Upper lobe of left lung (tissue), 6 donors: ENCODE measurements around the gene DDX18. TPM values are rescaled to one million over a fixed set of nuclear protein-coding genes. Genes with fewer than 3 reads are reported as not detected.
"Not testable (repeated sequence)": the region's sequence is repeated elsewhere in the genome, so short reads cannot be mapped to it uniquely, and the experiment has no call there.

Source experiments
- ATAC-seq, 2 donors: fragments of 200-7000 bp; cut with Tn5 transposase; one replicate each; pipeline ENCODE4 v1.9.1; 2022; ENCODE audit warnings: mild to moderate bottlenecking in 2 of 2, moderate library complexity in 2 of 2; ENCODE audit not compliant: low FRiP score in 2 of 2
- DNase-seq, 2 donors: peaks; one replicate each; pipeline ENCODE4 v3.0.0-alpha.2; 2019 to 2020
- H3K27ac ChIP-seq, 4 donors: fragments of 200-600 bp; sonication (generic); one replicate each; pipeline ENCODE4 v1.5.1; 2016 to 2019
- H3K27me3 ChIP-seq, 4 donors: fragments of 200-600 bp; sonication (generic); one replicate each; pipeline ENCODE4 v1.5.1; 2017 to 2019
- H3K36me3 ChIP-seq, 4 donors: fragments of 200-600 bp; sonication (generic); one replicate each; pipeline ENCODE4 v1.5.1; 2016 to 2019
- H3K4me1 ChIP-seq, 4 donors: fragments of 200-600 bp; sonication (generic); one replicate each; pipeline ENCODE4 v1.5.1; 2018 to 2019
- H3K4me3 ChIP-seq, 4 donors: fragments of 200-600 bp; sonication (generic); one replicate each; pipeline ENCODE4 v1.5.1; 2017 to 2019; ENCODE audit warnings: mild to moderate bottlenecking in 2 of 4, moderate library complexity in 1 of 4
- H3K9me3 ChIP-seq, 4 donors: fragments of 200-600 bp; sonication (generic); one replicate each; pipeline ENCODE4 v1.5.1; 2018 to 2019
- EP300 ChIP-seq, 4 donors: sonication (generic); formaldehyde crosslinking; IDR thresholded peaks; one replicate each; pipeline ENCODE4 v1.5.1; 2017; ENCODE audit warnings: antibody characterized with exemption in 4 of 4, control low read depth in 2 of 4
- POLR2A ChIP-seq, 4 donors: fragments of 450-650 bp; IDR thresholded peaks; one replicate each; pipeline ENCODE4 v1.5.1; 2016 to 2017; ENCODE audit warnings: antibody characterized with exemption in 4 of 4, mild to moderate bottlenecking in 2 of 4
- POLR2AphosphoS5 ChIP-seq, 2 donors: sonication (generic); formaldehyde crosslinking; IDR thresholded peaks; one replicate each; pipeline ENCODE4 v1.5.1; 2017; ENCODE audit warnings: antibody characterized with exemption in 2 of 2
- WGBS, 2 donors: methylation state at CpG; one replicate each; pipeline ENCODE4 v1.1.5; 2017 to 2018; 5-methylcytosine and 5-hydroxymethylcytosine counted together
- total RNA-seq, 6 donors: library from RNA; depleted of rRNA in 4 of 6; stranded (reverse); fragments of >200 nt in 4 of 6; gene quantifications; one replicate each; pipeline versions ENCODE4 v1.1.0 to v1.2.1, GENCODE V29; 2016 to 2021
- TF ChIP-seq, protein P1 (sequence below), 6 experiments: fragments of 450-650 bp in 4 of 6; fragments of 200-600 bp in 2 of 6; sonication (generic) in 2 of 6; IDR thresholded peaks; one replicate each; pipeline ENCODE4 v1.5.1; 2016 to 2019; ENCODE audit warnings: antibody characterized with exemption in 6 of 6
- donor health status: DM: no; HTN: no; CAD: no; lungs with moderate emphysema.
- donor health status: DM: no; HTN: yes; CAD: no; lungs with severe emphysema.

Gene DDX18
- total RNA-seq, 6 donors from 2014 or later, result 16.4 to 65.8 (median 46.7) TPM

DNA sequence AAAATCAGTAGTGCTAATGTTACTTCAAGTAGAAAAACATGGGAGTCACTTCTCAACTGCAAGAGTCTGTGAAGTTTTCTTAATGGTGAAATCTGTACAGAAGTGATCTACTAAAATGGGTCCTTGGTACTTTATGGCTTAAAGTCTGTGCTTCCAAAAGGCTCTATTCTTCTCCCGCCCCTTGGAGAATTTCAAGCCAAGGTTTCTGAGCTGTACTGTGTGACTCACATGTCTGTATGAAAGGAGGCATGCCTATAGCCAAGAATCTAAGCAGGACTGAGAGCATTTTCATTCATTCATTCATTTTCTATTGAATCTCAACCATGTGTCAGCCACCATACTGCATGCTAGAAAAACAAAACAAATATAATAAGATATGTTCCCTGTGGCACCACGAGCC, 19.8 kb upstream of the DDX18 start:
- no peak for DNase-seq
- no peak for ATAC-seq
- WGBS, 2 donors, result 57 to 76% methylated on average over 2 of the region's 2 CpGs

GRCh38 chr2:117801826-117802225, 12.7 kb upstream of the DDX18 start:
- DNase-seq, result no peak
- Histone ChIP-seq H3K4me3 (no peak overlapping the region), H3K9me3 (no peaks in the 10 kb centered on the region), H3K27ac (no peak overlapping the region), H3K4me1 (peaks cover 0 to 6% (median 0%) of the 10 kb centered on the region in 4 donors), H3K36me3 (no peaks in the 10 kb centered on the region), H3K27me3 (no peaks in the 10 kb centered on the region)
- ATAC-seq, result no peak
- TF ChIP-seq EP300 (IDR thresholded peaks at IDR 0.05) (no peak), POLR2AphosphoS5 (IDR thresholded peaks at IDR 0.05) (no peak), POLR2A (IDR thresholded peaks at IDR 0.05) (no peak)
- TF ChIP-seq, protein P1, sequence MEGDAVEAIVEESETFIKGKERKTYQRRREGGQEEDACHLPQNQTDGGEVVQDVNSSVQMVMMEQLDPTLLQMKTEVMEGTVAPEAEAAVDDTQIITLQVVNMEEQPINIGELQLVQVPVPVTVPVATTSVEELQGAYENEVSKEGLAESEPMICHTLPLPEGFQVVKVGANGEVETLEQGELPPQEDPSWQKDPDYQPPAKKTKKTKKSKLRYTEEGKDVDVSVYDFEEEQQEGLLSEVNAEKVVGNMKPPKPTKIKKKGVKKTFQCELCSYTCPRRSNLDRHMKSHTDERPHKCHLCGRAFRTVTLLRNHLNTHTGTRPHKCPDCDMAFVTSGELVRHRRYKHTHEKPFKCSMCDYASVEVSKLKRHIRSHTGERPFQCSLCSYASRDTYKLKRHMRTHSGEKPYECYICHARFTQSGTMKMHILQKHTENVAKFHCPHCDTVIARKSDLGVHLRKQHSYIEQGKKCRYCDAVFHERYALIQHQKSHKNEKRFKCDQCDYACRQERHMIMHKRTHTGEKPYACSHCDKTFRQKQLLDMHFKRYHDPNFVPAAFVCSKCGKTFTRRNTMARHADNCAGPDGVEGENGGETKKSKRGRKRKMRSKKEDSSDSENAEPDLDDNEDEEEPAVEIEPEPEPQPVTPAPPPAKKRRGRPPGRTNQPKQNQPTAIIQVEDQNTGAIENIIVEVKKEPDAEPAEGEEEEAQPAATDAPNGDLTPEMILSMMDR (IDR thresholded peaks at IDR 0.05), result no peak

More for the DNA sequence above, 19.8 kb upstream of the DDX18 start:
- no peak overlapping the region for H3K4me3 ChIP-seq
- no peaks in the 10 kb centered on the region for H3K4me1 ChIP-seq
- no peak overlapping the region for H3K27ac ChIP-seq
- H3K27me3 ChIP-seq, result no peaks in the 10 kb centered on the region
- H3K9me3 ChIP-seq, result no peaks in the 10 kb centered on the region
- H3K36me3 ChIP-seq, result no peaks in the 10 kb centered on the region
- TF ChIP-seq POLR2A (IDR thresholded peaks at IDR 0.05) (no peak), POLR2AphosphoS5 (IDR thresholded peaks at IDR 0.05) (no peak), EP300 (IDR thresholded peaks at IDR 0.05) (no peak)
- TF ChIP-seq, protein P1 (IDR thresholded peaks at IDR 0.05), result no peak

GRCh38 chr2:117803644-117804325, 10.7 kb upstream of the DDX18 start:
- H3K36me3 ChIP-seq, ATAC-seq, H3K27ac ChIP-seq, H3K9me3 ChIP-seq, H3K27me3 ChIP-seq, H3K4me1 ChIP-seq: not testable (repeated sequence)
- peak overlapping the region in 3 of 4 donors; percentile 17 to 28 (median 28) for H3K4me3 ChIP-seq
- 38 to 52% methylated on average over 21 to 27 of the region's 35 CpGs for WGBS, 2 donors
- DNase-seq, result peak in 1 of 2 donors; percentile 11

DNA sequence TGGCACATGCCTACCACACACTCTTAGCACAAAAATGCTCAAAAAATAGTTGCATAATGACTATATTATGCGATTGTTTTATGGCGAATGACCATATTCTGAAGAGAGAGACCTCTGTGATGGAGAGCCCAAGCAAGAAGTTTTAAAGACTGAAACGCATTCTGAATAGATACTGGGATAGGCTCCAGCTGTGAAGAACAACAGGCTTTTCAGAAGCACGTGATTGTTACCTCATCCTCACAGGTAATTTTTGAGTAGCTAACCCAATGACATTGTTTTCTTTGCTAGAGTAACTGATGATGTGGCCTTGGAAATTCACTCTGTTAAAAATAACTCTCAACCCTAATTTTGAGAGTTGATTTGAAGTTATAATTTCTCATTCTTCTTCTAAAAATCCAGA, 2.0 kb upstream of the DDX18 start:
- H3K4me1 ChIP-seq, result peaks cover 17 to 23% (median 19%) of the 10 kb centered on the region in 4 donors
- DNase-seq, result no peak
- no peak overlapping the region for H3K4me3 ChIP-seq
- H3K9me3 ChIP-seq, result no peaks in the 10 kb centered on the region
- no peak overlapping the region for H3K27ac ChIP-seq
- H3K36me3 ChIP-seq, result no peaks in the 10 kb centered on the region
- no peak for TF ChIP-seq POLR2AphosphoS5 (IDR thresholded peaks at IDR 0.05)
- TF ChIP-seq EP300 (IDR thresholded peaks at IDR 0.05), result no peak
- TF ChIP-seq POLR2A (IDR thresholded peaks at IDR 0.05), result no peak
- TF ChIP-seq, protein P1 (IDR thresholded peaks at IDR 0.05), result no peak
- 63 to 66% methylated on average over 4 of the region's 4 CpGs for WGBS, 2 donors
- H3K27me3 ChIP-seq, result no peaks in the 10 kb centered on the region
- no peak for ATAC-seq

- TF ChIP-seq EP300 (IDR thresholded peaks at IDR 0.05) (no peak), POLR2AphosphoS5 (IDR thresholded peaks at IDR 0.05) (no peak), POLR2A (IDR thresholded peaks at IDR 0.05) (no peak)
- TF ChIP-seq, protein P1 (IDR thresholded peaks at IDR 0.05), result no peak
- Histone ChIP-seq H3K36me3 (peaks cover 19 to 35% (median 28%) of the 10 kb centered on the region in 4 donors), H3K9me3 (no peaks in the 10 kb centered on the region), H3K27me3 (no peaks in the 10 kb centered on the region), H3K4me3 (peak overlapping the region in 1 of 4 donors; percentile 79), H3K4me1 (peaks cover 17 to 23% (median 19%) of the 10 kb centered on the region in 4 donors), H3K27ac (no peak overlapping the region)
- ATAC-seq (no peak), DNase-seq (no peak)
- WGBS, 2 donors, result 90 to 95% methylated on average over 3 of the region's 3 CpGs
Observed at GRCh38 chr2:117815946-117816345, 1.5 kb downstream of the DDX18 start.
